ENCODE measurements around the gene FBXL17.

- TF ChIP-seq ZSCAN16 (tag by site-specific recombination; IDR thresholded peaks at IDR 0.05) (no peak), ZNF488 (tag by site-specific recombination; IDR thresholded peaks at IDR 0.05) (no peak), PRDM1 (tag by site-specific recombination; IDR thresholded peaks at IDR 0.05) (no peak), SP2 (tag by site-specific recombination; IDR thresholded peaks at IDR 0.05) (no peak), ZNF394 (tag by site-specific recombination; IDR thresholded peaks at IDR 0.05; ENCODE audit: borderline replicate concordance) (no peak), ZNF132 (tag by site-specific recombination; IDR thresholded peaks at IDR 0.05; ENCODE audit: borderline replicate concordance) (no peak), ZNF37A (tag by site-specific recombination; IDR thresholded peaks at IDR 0.05) (no peak), ZNF76 (tag by site-specific recombination; IDR thresholded peaks at IDR 0.05; ENCODE audit: borderline replicate concordance, low read depth) (no peak), PATZ1 (tag by site-specific recombination; IDR thresholded peaks at IDR 0.05) (no peak), ZNF544 (tag by site-specific recombination; IDR thresholded peaks at IDR 0.05) (no peak), ZFP37 (tag by site-specific recombination; IDR thresholded peaks at IDR 0.05) (no peak)
- TF ChIP-seq, protein P1, sequence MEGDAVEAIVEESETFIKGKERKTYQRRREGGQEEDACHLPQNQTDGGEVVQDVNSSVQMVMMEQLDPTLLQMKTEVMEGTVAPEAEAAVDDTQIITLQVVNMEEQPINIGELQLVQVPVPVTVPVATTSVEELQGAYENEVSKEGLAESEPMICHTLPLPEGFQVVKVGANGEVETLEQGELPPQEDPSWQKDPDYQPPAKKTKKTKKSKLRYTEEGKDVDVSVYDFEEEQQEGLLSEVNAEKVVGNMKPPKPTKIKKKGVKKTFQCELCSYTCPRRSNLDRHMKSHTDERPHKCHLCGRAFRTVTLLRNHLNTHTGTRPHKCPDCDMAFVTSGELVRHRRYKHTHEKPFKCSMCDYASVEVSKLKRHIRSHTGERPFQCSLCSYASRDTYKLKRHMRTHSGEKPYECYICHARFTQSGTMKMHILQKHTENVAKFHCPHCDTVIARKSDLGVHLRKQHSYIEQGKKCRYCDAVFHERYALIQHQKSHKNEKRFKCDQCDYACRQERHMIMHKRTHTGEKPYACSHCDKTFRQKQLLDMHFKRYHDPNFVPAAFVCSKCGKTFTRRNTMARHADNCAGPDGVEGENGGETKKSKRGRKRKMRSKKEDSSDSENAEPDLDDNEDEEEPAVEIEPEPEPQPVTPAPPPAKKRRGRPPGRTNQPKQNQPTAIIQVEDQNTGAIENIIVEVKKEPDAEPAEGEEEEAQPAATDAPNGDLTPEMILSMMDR (tag by site-specific recombination; IDR thresholded peaks at IDR 0.05): no peak
These were observed 38.9 kb upstream of the FBXL17 start for GRCh38 chr5:108420755-108421154.
